ENCODE data around the gene UBR4.

Gene UBR4

DNA sequence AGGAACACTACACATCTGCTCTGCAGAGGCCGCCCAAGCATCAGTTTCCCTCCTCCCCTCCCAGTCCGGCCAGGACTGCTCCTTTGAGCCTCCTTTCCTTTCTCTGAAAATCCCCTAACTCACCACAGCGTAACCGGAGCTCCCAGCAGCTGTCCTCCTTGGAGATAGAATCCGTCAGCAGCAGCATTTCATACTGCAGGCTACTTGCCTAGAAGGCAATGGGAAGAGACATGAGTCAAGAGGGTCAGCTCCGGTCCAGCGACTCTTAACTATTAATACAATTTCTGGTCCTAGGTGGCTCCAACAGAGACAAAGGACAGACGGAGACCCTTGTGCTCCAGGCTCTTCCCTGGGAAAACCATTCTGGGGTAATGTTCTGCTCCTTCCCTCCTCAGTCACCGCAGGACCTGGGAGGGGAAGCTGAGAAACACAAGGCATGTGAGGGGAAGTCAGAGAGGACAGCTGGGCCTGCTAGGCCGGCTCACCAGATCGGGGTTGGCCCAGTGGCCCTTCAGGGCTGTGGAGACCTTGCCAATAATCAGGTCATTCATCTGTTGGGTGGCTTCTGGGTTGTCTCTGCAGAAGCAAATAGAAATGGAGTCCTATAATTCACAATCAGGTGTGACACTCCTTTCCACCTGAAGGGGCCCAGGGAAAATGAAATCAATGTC is 99.7 kb downstream of the UBR4 start:
- TF ChIP-seq, protein P1, sequence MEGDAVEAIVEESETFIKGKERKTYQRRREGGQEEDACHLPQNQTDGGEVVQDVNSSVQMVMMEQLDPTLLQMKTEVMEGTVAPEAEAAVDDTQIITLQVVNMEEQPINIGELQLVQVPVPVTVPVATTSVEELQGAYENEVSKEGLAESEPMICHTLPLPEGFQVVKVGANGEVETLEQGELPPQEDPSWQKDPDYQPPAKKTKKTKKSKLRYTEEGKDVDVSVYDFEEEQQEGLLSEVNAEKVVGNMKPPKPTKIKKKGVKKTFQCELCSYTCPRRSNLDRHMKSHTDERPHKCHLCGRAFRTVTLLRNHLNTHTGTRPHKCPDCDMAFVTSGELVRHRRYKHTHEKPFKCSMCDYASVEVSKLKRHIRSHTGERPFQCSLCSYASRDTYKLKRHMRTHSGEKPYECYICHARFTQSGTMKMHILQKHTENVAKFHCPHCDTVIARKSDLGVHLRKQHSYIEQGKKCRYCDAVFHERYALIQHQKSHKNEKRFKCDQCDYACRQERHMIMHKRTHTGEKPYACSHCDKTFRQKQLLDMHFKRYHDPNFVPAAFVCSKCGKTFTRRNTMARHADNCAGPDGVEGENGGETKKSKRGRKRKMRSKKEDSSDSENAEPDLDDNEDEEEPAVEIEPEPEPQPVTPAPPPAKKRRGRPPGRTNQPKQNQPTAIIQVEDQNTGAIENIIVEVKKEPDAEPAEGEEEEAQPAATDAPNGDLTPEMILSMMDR (IDR thresholded peaks at IDR 0.05; ENCODE audit: low read depth, low read length, missing control alignments), result no peak
- no peak overlapping the region for H3K4me3 ChIP-seq (replicated peaks; ENCODE audit: low read depth, low read length)
- DNase-seq (ENCODE audit: extremely low read depth, low read depth), result no peak

DNA sequence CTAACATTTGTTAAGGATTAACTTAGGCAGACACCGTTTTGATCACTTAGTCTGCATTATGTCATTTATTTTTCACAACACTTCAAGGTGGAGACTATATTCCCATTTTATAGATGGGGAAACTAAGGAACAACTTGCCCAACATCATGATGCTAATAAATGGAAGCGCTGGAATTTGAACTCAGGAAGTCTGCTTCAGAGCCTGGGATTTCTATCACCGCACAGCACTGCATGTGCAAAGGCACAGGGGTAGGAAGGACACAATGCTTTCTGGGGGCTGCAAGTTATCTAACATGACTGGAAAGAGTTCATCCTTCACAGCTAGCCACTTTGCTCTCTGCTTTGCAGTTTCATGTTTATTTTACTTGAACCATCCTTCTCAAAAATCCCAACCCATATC is 100.5 kb downstream of the UBR4 start:
- TF ChIP-seq, protein P1 (IDR thresholded peaks at IDR 0.05; ENCODE audit: low read depth, low read length, missing control alignments), result no peak
- H3K4me3 ChIP-seq (replicated peaks; ENCODE audit: low read depth, low read length), result no peak overlapping the region

DNA sequence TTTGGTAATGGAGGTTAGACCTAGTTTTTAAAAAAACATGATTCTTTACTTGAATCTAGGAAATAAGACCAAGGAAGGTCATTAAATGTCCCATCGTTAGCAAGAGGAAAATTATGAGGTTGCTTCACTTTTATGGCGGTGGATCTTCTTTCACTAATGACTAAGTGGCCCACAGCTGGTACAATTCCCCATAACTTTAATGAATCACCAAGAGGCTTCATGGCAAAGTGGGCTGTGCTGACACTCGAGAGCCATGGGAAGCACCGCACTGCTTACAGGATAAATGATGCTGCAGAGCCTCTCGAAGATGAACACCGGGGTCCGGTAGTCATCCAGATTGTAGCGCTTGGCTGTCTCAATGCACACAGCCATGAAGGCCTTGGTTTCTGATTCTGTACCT is 108.8 kb downstream of the UBR4 start:
- DNase-seq (ENCODE audit: extremely low read depth, low read depth), result no peak
- H3K4me3 ChIP-seq (replicated peaks; ENCODE audit: low read depth, low read length), result no peak overlapping the region
- TF ChIP-seq, protein P1 (IDR thresholded peaks at IDR 0.05; ENCODE audit: low read depth, low read length, missing control alignments), result no peak

More for the DNA sequence above, 100.5 kb downstream of the UBR4 start:
- no peak for DNase-seq (ENCODE audit: extremely low read depth, low read depth)

DNA sequence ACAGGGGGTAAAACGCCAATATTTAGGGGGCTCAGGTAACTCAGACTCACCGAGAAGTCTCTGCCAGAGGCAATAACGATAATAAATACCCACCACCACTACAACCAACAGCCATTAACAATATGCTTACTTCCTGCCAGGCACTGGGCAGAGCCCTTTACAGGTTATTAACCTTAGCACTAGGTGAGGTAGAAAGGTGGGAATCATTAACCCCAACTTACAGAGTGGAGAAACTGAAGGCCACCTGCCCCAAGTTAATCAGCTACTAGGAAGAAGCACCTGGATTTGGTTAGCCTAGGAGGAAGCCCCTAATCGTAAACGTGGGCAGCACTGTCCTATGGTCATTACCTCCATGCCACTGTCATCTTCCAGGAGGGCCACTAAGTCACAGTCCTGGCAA is 110.0 kb downstream of the UBR4 start:
- TF ChIP-seq, protein P1 (IDR thresholded peaks at IDR 0.05; ENCODE audit: low read depth, low read length, missing control alignments), result no peak
- no peak overlapping the region for H3K4me3 ChIP-seq (replicated peaks; ENCODE audit: low read depth, low read length)
- no peak for DNase-seq (ENCODE audit: extremely low read depth, low read depth)

DNA sequence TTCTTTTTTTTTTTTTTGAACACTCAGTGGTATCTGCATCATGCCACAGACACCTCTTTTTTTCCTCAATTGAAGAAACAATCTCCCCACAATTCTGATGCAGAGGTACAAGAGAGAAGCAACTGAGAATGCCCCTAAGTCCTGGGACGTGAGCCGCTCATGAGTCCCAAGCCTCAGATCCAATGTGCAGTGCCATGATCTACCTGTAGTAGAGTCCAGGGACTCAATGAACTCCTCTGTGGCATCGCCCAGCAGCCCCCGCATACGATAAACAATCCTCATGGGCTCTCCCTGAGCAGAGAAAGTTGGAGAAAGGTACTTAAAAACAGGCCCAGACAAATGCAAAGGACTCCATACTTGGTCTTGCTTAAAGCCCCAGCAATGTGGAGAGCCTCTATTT is 113.1 kb downstream of the UBR4 start:
- no peak overlapping the region for H3K4me3 ChIP-seq (replicated peaks; ENCODE audit: low read depth, low read length)
- TF ChIP-seq, protein P1 (IDR thresholded peaks at IDR 0.05; ENCODE audit: low read depth, low read length, missing control alignments), result no peak
- DNase-seq (ENCODE audit: extremely low read depth, low read depth), result no peak

DNA sequence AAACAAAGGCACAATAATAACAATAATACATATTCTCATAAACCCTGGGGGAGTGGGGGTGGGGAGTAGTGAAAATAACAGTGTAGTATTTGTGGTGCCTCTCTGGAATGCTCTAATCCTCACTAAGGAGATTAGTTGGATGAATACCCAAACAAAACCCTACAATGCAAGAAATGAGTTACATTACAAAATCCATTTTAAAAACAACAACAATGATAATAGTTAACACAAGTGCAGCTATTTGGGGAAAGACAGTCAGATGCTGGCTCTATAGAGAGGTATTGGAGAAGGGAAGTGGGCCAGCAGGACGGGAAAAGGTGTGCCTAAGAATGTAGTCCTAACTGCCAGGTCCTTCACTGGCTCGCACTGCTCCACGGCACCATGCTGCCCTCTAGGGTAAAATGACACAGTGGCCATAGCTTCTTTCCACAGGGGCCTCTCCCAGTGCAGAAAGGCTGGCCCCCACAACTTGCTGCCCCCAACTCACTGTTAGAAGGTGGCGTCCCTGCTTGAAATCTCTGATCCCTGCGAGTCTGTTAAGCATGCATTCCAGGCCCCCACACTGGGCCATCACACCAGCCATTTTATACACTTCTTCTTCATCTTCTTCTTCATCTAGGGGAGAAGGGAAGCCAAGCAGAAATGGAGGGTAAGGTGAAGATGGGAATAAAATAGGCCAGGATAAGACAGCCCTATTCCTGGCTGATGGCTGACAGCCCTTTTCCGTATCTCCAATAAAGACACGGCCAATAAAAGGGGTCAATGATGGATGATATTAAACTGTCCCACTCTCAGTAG is 113.8 kb downstream of the UBR4 start:
- no peak for DNase-seq (ENCODE audit: extremely low read depth, low read depth)
- H3K4me3 ChIP-seq (replicated peaks; ENCODE audit: low read depth, low read length), result no peak overlapping the region
- TF ChIP-seq, protein P1 (IDR thresholded peaks at IDR 0.05; ENCODE audit: low read depth, low read length, missing control alignments), result peak; percentile 22
